Neural progenitor cell (in vitro differentiated cells): Measurements from ENCODE around the gene CTDNEP1. TPM values are rescaled to one million over a fixed set of nuclear protein-coding genes. Genes with fewer than 3 reads are reported as not detected.

Experiments
- DNase-seq: peaks from one replicate; pipeline ENCODE4 v3.0.0-alpha.2; 2016; ENCODE audit warnings: low spot score
- H2AFZ ChIP-seq: fragments of 200-600 bp; sonication (generic); replicated peaks from 2 replicates; pipeline ENCODE4 v1.6.1; 2016; ENCODE audit warnings: antibody characterized with exemption
- H3F3A ChIP-seq: fragments of 200-600 bp; sonication (generic); 2 replicates; pipeline ENCODE4 v1.6.1; 2016; ENCODE audit warnings: antibody characterized with exemption, low read depth
- H3K27ac ChIP-seq: fragments of 200-600 bp; sonication (generic); 2 replicates; pipeline ENCODE4 v1.5.1; 2016; ENCODE audit warnings: mild to moderate bottlenecking
- H3K27me3 ChIP-seq: fragments of 200-600 bp; sonication (generic); 2 replicates; pipeline ENCODE4 v1.6.1; 2016; ENCODE audit warnings: mild to moderate bottlenecking, moderate library complexity
- H3K36me3 ChIP-seq: fragments of 200-600 bp; sonication (generic); 2 replicates; pipeline ENCODE4 v1.5.1; 2016
- H3K4me1 ChIP-seq: fragments of 200-600 bp; sonication (generic); 2 replicates; pipeline ENCODE4 v1.6.1; 2016; ENCODE audit warnings: mixed run types
- H3K4me2 ChIP-seq: fragments of 200-600 bp; sonication (generic); 2 replicates; pipeline ENCODE4 v1.6.1; 2016
- H3K4me3 ChIP-seq: fragments of 200-600 bp; sonication (generic); 2 replicates; pipeline ENCODE4 v1.5.1; 2016
- H3K79me2 ChIP-seq: fragments of 200-600 bp; sonication (generic); 2 replicates; pipeline ENCODE4 v1.6.1; 2016; ENCODE audit warnings: low read depth
- H3K9ac ChIP-seq: fragments of 200-600 bp; sonication (generic); 2 replicates; pipeline ENCODE4 v1.6.1; 2016
- H3K9me3 ChIP-seq: fragments of 200-600 bp; sonication (generic); 2 replicates; pipeline ENCODE4 v1.5.1; 2016; ENCODE audit warnings: low read depth
- H4K20me1 ChIP-seq: fragments of 200-600 bp; sonication (generic); 2 replicates; pipeline ENCODE4 v1.6.1; 2016; ENCODE audit warnings: low read depth
- H3K27ac Mint-ChIP-seq: 3 replicates; pipeline ENCODE4 v1.8.0; 2021; ENCODE audit warnings: mixed read lengths
- H3K27me3 Mint-ChIP-seq: 2 replicates; pipeline ENCODE4 v1.8.0; 2022; ENCODE audit warnings: low read depth, mild to moderate bottlenecking, inconsistent platforms, moderate library complexity, mixed read lengths; ENCODE audit not compliant: insufficient read depth
- H3K36me3 Mint-ChIP-seq: 3 replicates; pipeline ENCODE4 v1.8.0; 2021; ENCODE audit warnings: mixed read lengths
- H3K4me1 Mint-ChIP-seq: 3 replicates; pipeline ENCODE4 v1.8.0; 2021; ENCODE audit warnings: mixed read lengths
- H3K4me3 Mint-ChIP-seq: 3 replicates; pipeline ENCODE4 v1.8.0; 2021; ENCODE audit warnings: mild to moderate bottlenecking, moderate library complexity, mixed read lengths
- H3K9me3 Mint-ChIP-seq: 3 replicates; pipeline ENCODE4 v1.8.0; 2020; ENCODE audit warnings: mixed read lengths
- CTCF ChIP-seq: fragments of 200-600 bp; sonication (generic); IDR thresholded peaks from 2 replicates; pipeline ENCODE4 v1.5.1; 2017; ENCODE audit warnings: antibody characterized with exemption, mild to moderate bottlenecking
- EZH2 ChIP-seq: fragments of 200-600 bp; sonication (generic); IDR thresholded peaks from 2 replicates; pipeline ENCODE4 v1.6.1; 2017; ENCODE audit warnings: antibody characterized with exemption, mild to moderate bottlenecking, moderate library complexity
- EZH2phosphoT487 ChIP-seq: fragments of 200-600 bp; sonication (generic); IDR thresholded peaks from 2 replicates; pipeline ENCODE4 v1.6.1; 2017; ENCODE audit warnings: antibody characterized with exemption
- total RNA-seq: library from RNA; depleted of rRNA; stranded (reverse); fragments of >200 nt; gene quantifications from 2 replicates; pipeline ENCODE4 v1.2.3, GENCODE V29; 2015; ENCODE audit warnings: low replicate concordance

Gene CTDNEP1
- total RNA-seq, 1 donor from 2014 or later, result 46.5 TPM

GRCh38 chr17:7281074-7281952, 29.8 kb upstream of the CTDNEP1 start, which contains the start of gene SLC2A4:
Gene SLC2A4, plus strand, starts transcription at chr17:7281718. Its CDS starts 217 bp downstream, at chr17:7281935.
- H3K9me3 ChIP-seq, result no peaks in the 10 kb centered on the region
- peak within 1 kb of the TSS; percentile 71 for H2AFZ ChIP-seq
- Mint-ChIP-seq H3K27ac (no peak within 1 kb of the TSS), H3K4me1 (peaks cover 18% of the 10 kb centered on the region), H3K27me3 (peaks cover 17% of the 10 kb centered on the region), H3K9me3 (peaks cover 1% of the 10 kb centered on the region), H3K4me3 (peak within 1 kb of the TSS; percentile 88), H3K36me3 (peaks cover under 1% of the 10 kb centered on the region)
- no peaks in the 10 kb centered on the region for H3K36me3 ChIP-seq
- H3K79me2 ChIP-seq, result no peaks in the 10 kb centered on the region
- peak within 1 kb of the TSS; percentile 76 for H3K4me2 ChIP-seq
- H3K27me3 ChIP-seq, result peaks cover 47% of the 10 kb centered on the region
- H4K20me1 ChIP-seq, result peaks cover 16% of the 10 kb centered on the region
- peak within 1 kb of the TSS; percentile 56 for H3K4me3 ChIP-seq
- peak; percentile 99 for DNase-seq
- peaks cover 4% of the 10 kb centered on the region for H3K4me1 ChIP-seq
- H3F3A ChIP-seq, result peaks cover 16% of the 10 kb centered on the region
- TF ChIP-seq EZH2, result no peak
- TF ChIP-seq EZH2phosphoT487, result no peak
- TF ChIP-seq CTCF, result no peak
- no peak within 1 kb of the TSS for H3K27ac ChIP-seq
- no peak within 1 kb of the TSS for H3K9ac ChIP-seq

GRCh38 chr17:7280519-7281073, 29.1 kb upstream of the CTDNEP1 start:
- H2AFZ ChIP-seq, result peak overlapping the region; percentile 18
- peak overlapping the region; percentile 56 for H3K4me3 ChIP-seq
- no peak overlapping the region for H3K9ac ChIP-seq
- TF ChIP-seq CTCF, result peak; percentile 80
- TF ChIP-seq EZH2phosphoT487, result no peak
- peak; percentile 23 for TF ChIP-seq EZH2
- Mint-ChIP-seq H3K36me3 (no peaks in the 10 kb centered on the region), H3K27ac (no peak overlapping the region), H3K4me1 (peaks cover 18% of the 10 kb centered on the region), H3K9me3 (peaks cover 1% of the 10 kb centered on the region), H3K27me3 (peaks cover 17% of the 10 kb centered on the region), H3K4me3 (peak overlapping the region; percentile 88)
- no peaks in the 10 kb centered on the region for H3K36me3 ChIP-seq
- peaks cover 16% of the 10 kb centered on the region for H3F3A ChIP-seq
- peak; percentile 92 for DNase-seq
- no peak overlapping the region for H3K27ac ChIP-seq
- peaks cover 47% of the 10 kb centered on the region for H3K27me3 ChIP-seq
- peaks cover 16% of the 10 kb centered on the region for H4K20me1 ChIP-seq
- no peaks in the 10 kb centered on the region for H3K79me2 ChIP-seq
- peak overlapping the region; percentile 76 for H3K4me2 ChIP-seq
- peaks cover 4% of the 10 kb centered on the region for H3K4me1 ChIP-seq
- no peaks in the 10 kb centered on the region for H3K9me3 ChIP-seq

- Histone ChIP-seq H3K27ac (no peak overlapping the region), H3F3A (peaks cover 16% of the 10 kb centered on the region), H3K4me2 (no peak overlapping the region), H3K9me3 (no peaks in the 10 kb centered on the region), H3K9ac (no peak overlapping the region), H2AFZ (no peak overlapping the region), H3K36me3 (no peaks in the 10 kb centered on the region), H3K4me1 (peaks cover 4% of the 10 kb centered on the region), H4K20me1 (peaks cover 16% of the 10 kb centered on the region), H3K27me3 (peaks cover 47% of the 10 kb centered on the region), H3K79me2 (no peaks in the 10 kb centered on the region), H3K4me3 (no peak overlapping the region)
- TF ChIP-seq EZH2phosphoT487, result no peak
- no peak for TF ChIP-seq CTCF
- no peak for TF ChIP-seq EZH2
- Mint-ChIP-seq H3K36me3 (no peaks in the 10 kb centered on the region), H3K4me3 (no peak overlapping the region), H3K4me1 (peaks cover 18% of the 10 kb centered on the region), H3K27me3 (peaks cover 14% of the 10 kb centered on the region), H3K27ac (no peak overlapping the region), H3K9me3 (peaks cover 1% of the 10 kb centered on the region)
- no peak for DNase-seq
These were observed 27.9 kb upstream of the CTDNEP1 start for GRCh38 chr17:7279448-7279847.
